IPS-20b (cell line): Measurements from ENCODE around the gene MTHFS.

Experiments used
- H3K27ac ChIP-seq: one replicate; pipeline ENCODE4 v1.5.1; 2013; ENCODE audit warnings: low read length
- H3K27me3 ChIP-seq: 2 replicates; pipeline ENCODE4 v1.6.1; 2013; ENCODE audit warnings: mild to moderate bottlenecking, low read length, inconsistent platforms; ENCODE audit not compliant: insufficient read depth
- H3K36me3 ChIP-seq: 2 replicates; pipeline ENCODE4 v1.6.1; 2013; ENCODE audit warnings: low read depth, mild to moderate bottlenecking, inconsistent platforms, low read length, moderate library complexity; ENCODE audit not compliant: insufficient read depth
- H3K4me1 ChIP-seq: 2 replicates; pipeline ENCODE4 v1.6.1; 2013; ENCODE audit warnings: mild to moderate bottlenecking, control low read depth, inconsistent platforms, low read length, moderate library complexity; ENCODE audit not compliant: insufficient read depth
- H3K4me3 ChIP-seq: 2 replicates; pipeline ENCODE4 v1.5.1; 2013; ENCODE audit warnings: mild to moderate bottlenecking, low read length, inconsistent platforms
- H3K9ac ChIP-seq: 2 replicates; pipeline ENCODE4 v1.6.1; 2013; ENCODE audit warnings: low read depth, mild to moderate bottlenecking, inconsistent platforms, low read length, moderate library complexity
- H3K9me3 ChIP-seq: 2 replicates; pipeline ENCODE4 v1.6.1; 2013; ENCODE audit warnings: mild to moderate bottlenecking, low read depth, low read length, inconsistent platforms; ENCODE audit not compliant: insufficient read depth

MTHFS gene

DNA sequence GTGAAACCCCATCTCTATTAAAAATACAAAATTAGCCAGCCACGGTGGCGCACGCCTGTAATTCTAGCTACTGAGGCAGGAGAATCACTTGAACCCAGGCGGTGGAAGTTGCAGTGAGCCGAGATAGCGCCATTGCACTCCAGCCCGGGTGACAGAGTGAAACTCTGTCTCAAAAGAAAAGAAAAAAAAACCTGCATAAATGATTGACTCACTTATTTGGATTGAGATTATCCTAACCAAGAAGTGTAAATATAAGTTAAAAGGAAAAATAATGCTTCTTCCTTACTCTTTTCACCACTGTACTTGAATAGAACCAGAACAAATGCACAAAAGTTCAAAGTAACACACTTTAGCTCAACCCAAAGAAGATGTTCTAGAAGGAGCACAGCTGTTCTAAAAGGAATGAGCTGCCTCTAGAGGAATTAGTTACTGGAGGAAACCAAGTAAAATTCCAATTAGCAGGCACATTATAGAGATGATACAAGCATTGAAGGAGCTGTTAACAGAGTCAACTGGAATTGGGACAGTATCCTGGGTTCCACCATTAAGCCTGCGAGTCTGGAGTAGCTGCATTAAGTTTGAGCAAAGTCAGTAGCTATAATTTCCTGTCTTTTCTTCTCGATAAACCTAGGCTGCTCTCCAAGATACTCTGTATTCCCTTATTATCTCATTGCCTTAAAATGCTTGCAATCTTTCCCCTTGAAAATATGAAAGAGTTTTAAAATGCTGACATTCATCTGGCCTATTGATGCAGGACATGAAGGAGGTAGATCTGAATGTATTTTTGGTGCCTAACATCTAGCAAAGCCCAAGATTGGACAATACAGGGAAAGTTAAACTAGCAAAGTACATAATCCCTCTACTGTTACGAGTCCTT is 9.5 kb downstream of the MTHFS start:
- H3K9ac ChIP-seq, result no peak overlapping the region
- H3K27ac ChIP-seq, result no peak overlapping the region
- H3K9me3 ChIP-seq, result no peaks in the 10 kb centered on the region
- H3K27me3 ChIP-seq, result no peaks in the 10 kb centered on the region
- H3K4me3 ChIP-seq, result no peak overlapping the region
- H3K36me3 ChIP-seq, result peaks cover 72% of the 10 kb centered on the region
- H3K4me1 ChIP-seq, result no peaks in the 10 kb centered on the region

DNA sequence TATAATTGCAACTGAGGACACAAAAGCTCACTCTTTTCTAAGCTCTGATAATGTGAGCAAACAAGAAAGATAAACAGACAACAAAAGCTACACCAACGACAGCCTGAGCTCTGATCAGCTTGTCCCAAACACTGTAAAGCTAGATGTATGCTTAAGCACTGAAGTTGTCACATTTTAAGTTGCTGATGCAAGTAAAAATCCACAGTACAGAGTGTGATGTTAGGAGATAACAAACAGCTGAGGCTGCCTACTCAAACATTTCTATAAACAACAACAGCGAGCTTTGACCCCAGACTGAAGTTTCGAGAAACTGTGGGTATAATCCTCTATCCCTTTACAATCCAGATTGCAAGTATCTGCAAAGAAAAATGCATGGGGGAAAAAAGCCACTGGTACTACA is 10.7 kb downstream of the MTHFS start:
- peaks cover 84% of the 10 kb centered on the region for H3K36me3 ChIP-seq

DNA sequence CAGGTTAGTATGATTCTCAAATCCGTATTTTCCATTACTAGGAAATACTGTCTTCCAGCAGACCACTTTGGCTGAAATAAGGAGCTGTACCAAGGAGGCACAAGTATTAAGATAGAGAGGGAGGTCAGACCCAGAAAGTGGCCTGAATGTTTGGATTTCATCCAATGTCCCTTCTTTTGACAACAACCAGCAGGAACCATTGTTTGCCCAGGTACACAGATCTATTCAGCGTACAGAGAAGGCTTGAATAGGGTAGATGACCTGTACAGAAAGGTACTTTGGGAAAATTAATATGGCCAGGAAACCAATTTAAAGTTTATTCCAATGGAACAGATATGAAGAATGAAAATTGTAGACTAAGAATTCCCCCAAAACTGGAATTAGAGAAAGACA is 12.6 kb downstream of the MTHFS start:
- Histone ChIP-seq H3K27me3 (no peaks in the 10 kb centered on the region), H3K27ac (no peak overlapping the region), H3K4me1 (no peaks in the 10 kb centered on the region), H3K4me3 (no peak overlapping the region), H3K9ac (no peak overlapping the region), H3K9me3 (peaks cover 12% of the 10 kb centered on the region), H3K36me3 (peaks cover 97% of the 10 kb centered on the region)

More for the DNA sequence above, 10.7 kb downstream of the MTHFS start:
- no peaks in the 10 kb centered on the region for H3K4me1 ChIP-seq
- H3K9me3 ChIP-seq, result no peaks in the 10 kb centered on the region
- H3K9ac ChIP-seq, result no peak overlapping the region
- H3K4me3 ChIP-seq, result no peak overlapping the region
- no peaks in the 10 kb centered on the region for H3K27me3 ChIP-seq
- H3K27ac ChIP-seq, result no peak overlapping the region

DNA sequence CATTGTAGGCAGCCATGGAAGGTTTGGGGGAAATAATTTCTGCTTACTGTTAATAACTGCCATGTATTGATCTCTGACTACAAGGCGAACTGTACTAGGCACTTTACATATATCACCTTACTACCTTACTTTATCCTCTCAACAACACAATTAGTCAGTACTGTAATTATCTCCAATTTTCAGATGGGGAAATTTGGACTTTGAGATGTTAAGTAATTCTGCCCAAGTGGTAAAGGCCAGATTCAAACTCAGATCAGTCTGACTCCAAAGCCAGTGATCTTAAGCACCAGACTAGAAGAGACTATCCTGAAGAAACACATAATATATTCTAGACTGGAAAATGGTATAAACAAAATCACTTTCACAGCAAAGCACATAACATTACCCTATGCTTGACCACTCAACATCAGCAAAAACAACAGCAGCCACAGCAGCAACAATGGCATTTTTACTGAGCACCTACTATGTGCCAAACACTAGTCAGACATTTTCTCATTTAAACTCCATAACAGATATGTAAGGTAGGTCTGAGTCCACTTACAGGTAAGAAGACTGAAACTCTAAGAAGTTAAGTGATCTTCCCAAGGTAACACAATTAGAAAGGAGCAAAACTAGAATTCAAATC is 13.1 kb downstream of the MTHFS start:
- no peak overlapping the region for H3K9ac ChIP-seq
- H3K9me3 ChIP-seq, result peaks cover 16% of the 10 kb centered on the region
- H3K4me3 ChIP-seq, result no peak overlapping the region
- no peaks in the 10 kb centered on the region for H3K27me3 ChIP-seq
- no peaks in the 10 kb centered on the region for H3K4me1 ChIP-seq
- H3K36me3 ChIP-seq, result peaks cover 97% of the 10 kb centered on the region
- H3K27ac ChIP-seq, result no peak overlapping the region

DNA sequence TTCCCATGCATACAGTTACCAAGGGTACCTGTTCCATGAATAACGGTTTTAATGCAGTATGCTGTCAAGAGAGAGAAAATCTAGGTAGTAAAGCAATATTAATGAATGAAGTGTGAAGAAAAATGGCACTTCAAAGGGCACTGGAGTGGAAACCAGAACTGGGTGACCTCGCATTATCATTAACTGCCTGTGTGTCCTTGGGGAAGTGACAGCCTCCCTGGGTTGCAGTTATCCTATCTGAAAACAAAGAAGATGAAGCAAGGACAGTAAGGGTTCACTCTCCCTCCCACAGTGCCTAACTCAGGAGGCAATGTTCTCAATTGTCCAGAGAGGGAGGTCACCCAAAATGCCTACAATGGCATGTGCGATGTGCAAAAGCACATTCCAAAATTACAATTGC is 15.1 kb downstream of the MTHFS start:
- Histone ChIP-seq H3K4me1 (no peaks in the 10 kb centered on the region), H3K27me3 (no peaks in the 10 kb centered on the region), H3K36me3 (peaks cover 98% of the 10 kb centered on the region), H3K9me3 (peaks cover 35% of the 10 kb centered on the region), H3K4me3 (no peak overlapping the region), H3K27ac (no peak overlapping the region), H3K9ac (no peak overlapping the region)

DNA sequence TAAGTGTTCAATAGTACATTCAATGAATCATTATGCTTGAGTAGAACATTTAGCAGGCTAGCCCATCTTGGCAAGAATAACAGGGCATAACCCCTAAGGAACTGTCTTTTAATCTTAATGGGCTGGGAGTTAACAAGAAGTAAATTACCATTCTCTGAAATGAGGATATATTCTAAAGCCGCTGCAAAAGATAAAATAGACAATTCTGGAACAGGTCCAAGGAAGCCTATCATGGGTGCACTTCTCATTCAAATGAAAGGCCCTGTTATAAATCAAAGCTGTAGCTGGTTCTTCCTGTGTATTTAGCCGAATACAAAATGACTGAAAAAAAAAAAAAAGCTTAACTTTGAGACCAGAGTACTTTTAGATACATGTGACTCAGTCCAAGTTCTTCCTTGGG is 15.6 kb downstream of the MTHFS start:
- H3K27ac ChIP-seq, result no peak overlapping the region
- H3K27me3 ChIP-seq, result no peaks in the 10 kb centered on the region
- no peaks in the 10 kb centered on the region for H3K4me1 ChIP-seq
- H3K9ac ChIP-seq, result no peak overlapping the region
- peaks cover 35% of the 10 kb centered on the region for H3K9me3 ChIP-seq
- no peak overlapping the region for H3K4me3 ChIP-seq
- peaks cover 96% of the 10 kb centered on the region for H3K36me3 ChIP-seq

DNA sequence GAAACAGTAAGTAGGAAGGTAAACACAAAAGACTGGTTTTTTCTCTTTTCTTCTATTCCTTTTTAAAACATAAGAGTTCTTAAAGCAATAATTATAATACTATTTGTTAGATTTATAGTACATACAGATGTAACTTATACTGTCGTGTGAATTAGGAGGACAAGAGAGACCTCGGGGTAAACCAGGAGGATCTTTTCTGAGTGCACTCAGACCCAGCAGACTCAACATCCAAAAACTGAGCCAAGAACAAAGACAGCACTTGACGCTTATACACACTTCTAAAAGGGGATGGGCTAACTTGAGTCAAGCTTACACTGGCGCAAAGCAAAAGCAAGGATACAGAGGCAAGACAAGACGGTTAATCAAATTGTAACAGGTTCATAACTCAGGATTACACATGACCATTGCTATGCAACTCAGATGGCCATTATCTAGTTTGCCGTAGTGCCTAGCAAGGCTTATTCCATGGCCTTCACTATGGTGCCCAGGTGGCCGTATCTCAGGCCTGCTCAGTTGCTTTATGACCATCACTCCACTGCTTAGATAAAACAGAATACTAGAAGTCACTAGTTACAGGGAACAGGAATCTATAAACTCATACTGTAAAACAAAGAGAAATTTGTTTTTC is 18.6 kb downstream of the MTHFS start:
- no peaks in the 10 kb centered on the region for H3K4me1 ChIP-seq
- H3K9me3 ChIP-seq, result peaks cover 60% of the 10 kb centered on the region
- peaks cover 86% of the 10 kb centered on the region for H3K36me3 ChIP-seq
- H3K9ac ChIP-seq, result no peak overlapping the region
- no peaks in the 10 kb centered on the region for H3K27me3 ChIP-seq
- no peak overlapping the region for H3K27ac ChIP-seq
- H3K4me3 ChIP-seq, result peak overlapping the region; percentile 30; the same call in 1 of the 2 replicates

DNA sequence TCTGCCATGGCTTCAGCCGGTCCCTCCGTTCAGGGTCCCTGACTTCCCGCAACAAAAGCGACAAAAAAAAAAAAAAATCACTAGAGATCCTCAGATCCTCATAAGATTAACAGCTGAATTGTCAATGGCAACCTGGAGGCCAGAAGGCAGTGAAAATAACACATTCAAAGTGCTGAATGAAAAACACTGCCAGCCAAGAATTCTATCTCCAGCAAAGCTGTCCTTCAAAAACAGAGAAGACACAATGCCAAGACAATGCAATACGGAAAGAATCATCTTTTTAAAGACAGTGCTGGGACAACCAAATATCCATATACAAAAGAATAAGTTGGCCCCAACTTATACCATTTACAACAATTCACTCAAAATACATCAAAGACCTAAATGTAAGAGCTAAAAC is 21.6 kb downstream of the MTHFS start:
- Histone ChIP-seq H3K9me3 (peaks cover 56% of the 10 kb centered on the region), H3K27ac (no peak overlapping the region), H3K4me1 (no peaks in the 10 kb centered on the region), H3K4me3 (no peak overlapping the region), H3K27me3 (no peaks in the 10 kb centered on the region), H3K9ac (no peak overlapping the region), H3K36me3 (peaks cover 67% of the 10 kb centered on the region)

DNA sequence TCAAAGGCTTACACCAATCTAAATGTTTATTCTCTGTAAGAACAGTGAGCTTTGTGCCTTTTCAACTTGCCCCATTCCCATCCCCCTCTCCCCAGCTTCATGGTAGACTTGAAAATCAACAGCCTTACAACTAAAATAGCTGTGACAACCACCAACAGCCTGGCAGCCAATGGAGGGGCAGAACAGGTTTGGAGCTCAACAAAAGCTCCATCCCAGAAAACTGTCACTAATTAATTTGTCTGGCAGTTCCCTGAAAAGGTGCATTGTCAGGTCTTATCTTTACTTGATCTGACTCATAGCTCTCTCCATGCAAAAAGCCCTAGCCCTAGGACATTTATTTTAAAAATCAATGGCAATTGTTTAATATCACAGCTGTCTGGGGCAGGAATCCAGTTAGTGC is 22.6 kb downstream of the MTHFS start:
- Histone ChIP-seq H3K36me3 (peaks cover 60% of the 10 kb centered on the region), H3K9ac (no peak overlapping the region), H3K27ac (no peak overlapping the region), H3K4me1 (no peaks in the 10 kb centered on the region), H3K9me3 (peaks cover 48% of the 10 kb centered on the region), H3K4me3 (no peak overlapping the region), H3K27me3 (no peaks in the 10 kb centered on the region)

DNA sequence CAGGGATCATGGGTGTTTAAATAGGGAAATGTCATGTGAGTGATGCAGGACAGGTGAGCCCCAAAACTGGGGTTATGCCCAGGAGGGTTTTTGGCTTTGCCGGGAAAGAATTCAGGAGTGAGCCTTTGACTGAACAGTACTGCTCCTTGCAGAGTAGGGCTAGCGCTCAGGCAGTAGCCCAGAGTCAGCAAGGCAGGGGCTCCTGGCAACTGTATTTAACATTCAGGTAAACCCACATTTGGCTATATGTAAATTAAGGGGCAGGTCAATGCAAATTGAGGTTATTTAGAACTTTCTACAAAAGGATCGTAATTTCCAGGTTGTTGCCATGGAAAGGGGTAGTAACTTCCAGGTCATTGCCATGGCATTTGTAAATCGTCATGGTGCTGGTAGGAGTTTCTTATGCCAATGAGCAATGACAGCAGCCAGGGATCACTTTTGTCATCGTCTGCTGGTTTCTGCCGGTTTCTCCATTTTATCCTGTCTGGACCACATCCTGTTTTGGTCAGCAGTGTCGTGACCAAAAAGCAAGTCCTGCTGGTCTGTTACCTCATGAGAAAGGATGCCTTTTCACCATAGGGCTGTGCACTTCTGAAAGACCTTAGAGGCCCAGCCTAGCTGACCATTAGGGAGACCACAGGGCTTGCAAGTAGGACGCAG is 24.3 kb downstream of the MTHFS start:
- H3K36me3 ChIP-seq, result peaks cover 47% of the 10 kb centered on the region
- H3K27me3 ChIP-seq, result no peaks in the 10 kb centered on the region
- no peak overlapping the region for H3K9ac ChIP-seq
- H3K4me1 ChIP-seq, result no peaks in the 10 kb centered on the region
- no peak overlapping the region for H3K27ac ChIP-seq
- H3K4me3 ChIP-seq, result no peak overlapping the region
- peaks cover 31% of the 10 kb centered on the region for H3K9me3 ChIP-seq

DNA sequence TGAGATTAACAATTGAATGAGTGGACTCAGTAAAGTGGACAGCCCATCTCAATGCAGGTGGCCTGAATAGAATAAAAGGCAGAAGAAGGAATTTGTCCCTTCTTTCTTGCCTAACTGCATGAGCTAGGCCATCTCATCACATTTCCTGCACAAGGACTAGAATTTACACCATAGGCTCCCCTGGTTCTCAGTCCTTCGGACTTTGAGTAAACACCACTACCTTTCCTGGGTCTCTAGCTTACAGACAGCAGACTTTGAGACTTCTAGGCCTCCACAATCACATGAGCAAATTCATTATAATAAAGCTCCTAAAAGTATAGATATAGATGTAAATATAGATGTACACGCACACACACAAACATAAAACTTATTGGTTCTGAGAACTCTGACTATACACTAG is 28.3 kb downstream of the MTHFS start:
- H3K36me3 ChIP-seq, result peaks cover 24% of the 10 kb centered on the region; the same call in 1 of the 2 replicates
- 0 out of 2 replicates have a peak, but pooled peaks cover 1% of the 10 kb centered on the region for H3K9me3 ChIP-seq
- no peak overlapping the region for H3K9ac ChIP-seq
- H3K27ac ChIP-seq, result no peak overlapping the region
- no peaks in the 10 kb centered on the region for H3K4me1 ChIP-seq
- H3K4me3 ChIP-seq, result no peak overlapping the region
- H3K27me3 ChIP-seq, result no peaks in the 10 kb centered on the region
